HCT116 (cell line): Measurements from ENCODE around the gene PRC1.

Source experiments
- CTCF ChIP-seq, 3 experiments: fragments of 200-600 bp in 1 of 3; sonication (generic) in 1 of 3; IDR thresholded peaks in 2 of 3; conservative IDR thresholded peaks in 1 of 3; 2 replicates each; pipeline ENCODE4 v1.5.1; 2012 to 2017; ENCODE audit warnings: low read depth in 2 of 3, low read length in 2 of 3, antibody characterized with exemption in 1 of 3, borderline replicate concordance in 1 of 3, control low read depth in 1 of 3, mild to moderate bottlenecking in 1 of 3, mixed read lengths in 1 of 3, mixed run types in 1 of 3, moderate library complexity in 1 of 3; ENCODE audit not compliant: insufficient read depth in 1 of 3
- EZH2 ChIP-seq: fragments of 200-600 bp; sonication (generic); IDR thresholded peaks from 2 replicates; pipeline ENCODE4 v1.6.1; 2017; ENCODE audit warnings: antibody characterized with exemption, mixed run types
- POLR2A ChIP-seq: IDR thresholded peaks from 2 replicates; pipeline ENCODE4 v1.7.0; 2011; ENCODE audit warnings: borderline replicate concordance; ENCODE audit not compliant: insufficient read depth, insufficient read length; ENCODE audit errors: extremely low read depth
- POLR2AphosphoS5 ChIP-seq: IDR thresholded peaks from 2 replicates; pipeline ENCODE4 v1.6.1; 2011; ENCODE audit warnings: mild to moderate bottlenecking, low read depth, low read length, moderate library complexity
- REST ChIP-seq: IDR thresholded peaks from 2 replicates; pipeline ENCODE4 v1.6.1; 2012; ENCODE audit warnings: low read depth
- SIN3A ChIP-seq: IDR thresholded peaks from 2 replicates; pipeline ENCODE4 v1.6.1; 2012; ENCODE audit warnings: low read depth
- SP1 ChIP-seq: IDR thresholded peaks from 2 replicates; pipeline ENCODE4 v1.6.1; 2012; ENCODE audit warnings: low read depth
- TCF7L2 ChIP-seq: IDR thresholded peaks from 2 replicates; pipeline ENCODE4 v1.7.0; 2011; ENCODE audit warnings: borderline replicate concordance, inconsistent platforms; ENCODE audit not compliant: insufficient read depth, insufficient read length; ENCODE audit errors: extremely low read depth
- YY1 ChIP-seq: IDR thresholded peaks from 2 replicates; pipeline ENCODE4 v1.6.1; 2011; ENCODE audit warnings: low read length, low read depth, moderate library complexity, mild to moderate bottlenecking; ENCODE audit not compliant: insufficient replicate concordance; ENCODE audit errors: extremely low read depth
- ZBTB33 ChIP-seq: IDR thresholded peaks from 2 replicates; pipeline ENCODE4 v1.6.1; 2011; ENCODE audit warnings: mild to moderate bottlenecking, low read length, moderate library complexity; ENCODE audit not compliant: insufficient replicate concordance; ENCODE audit errors: extremely low read depth
- ZNF274 ChIP-seq: fragments of 200-500 bp; sonication (Bioruptor generic); IDR thresholded peaks from 2 replicates; pipeline ENCODE4 v1.6.1; 2014; ENCODE audit warnings: mild to moderate bottlenecking, low read depth, low read length, inconsistent platforms
- TF ChIP-seq, protein P1 (sequence below): IDR thresholded peaks from 2 replicates; pipeline ENCODE4 v1.6.1; 2012
- TF ChIP-seq, protein P2 (sequence below): IDR thresholded peaks from 2 replicates; pipeline ENCODE4 v1.6.1; 2012

DNA sequence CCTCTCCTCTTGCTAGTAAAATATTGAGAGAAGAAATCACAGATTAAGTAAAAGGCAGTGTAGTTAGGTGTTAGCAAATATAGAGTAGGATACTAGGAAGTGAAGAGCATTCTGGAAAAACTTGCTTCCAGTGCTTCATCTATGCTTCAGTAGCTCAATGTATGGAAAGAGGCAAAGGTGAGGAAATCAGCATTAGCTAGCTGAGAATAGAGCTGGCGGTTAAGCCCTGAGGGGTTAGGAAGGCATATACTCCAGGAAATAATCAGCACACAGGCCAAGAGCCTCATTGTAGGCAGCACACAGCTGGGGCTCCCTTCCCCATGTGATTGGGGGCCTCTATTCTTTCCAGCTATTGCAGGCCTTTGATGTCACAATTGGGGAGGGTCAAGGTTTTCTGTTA, 25.9 kb downstream of the PRC1 start:
- TF ChIP-seq CTCF (IDR thresholded peaks at IDR 0.05 in 2 of 3, conservative IDR thresholded peaks at IDR 0.05 in 1 of 3; ENCODE audit: borderline replicate concordance in 1 of 3, insufficient read depth in 1 of 3, low read depth in 2 of 3, low read length in 2 of 3) (no peak), POLR2A (no peak), ZNF274 (no peak), POLR2AphosphoS5 (no peak; the same call in 1 of the 2 replicates), REST (no peak), YY1 (no peak), EZH2 (no peak), TCF7L2 (no peak), SP1 (no peak), ZBTB33 (no peak), SIN3A (no peak)
- TF ChIP-seq, protein P1, sequence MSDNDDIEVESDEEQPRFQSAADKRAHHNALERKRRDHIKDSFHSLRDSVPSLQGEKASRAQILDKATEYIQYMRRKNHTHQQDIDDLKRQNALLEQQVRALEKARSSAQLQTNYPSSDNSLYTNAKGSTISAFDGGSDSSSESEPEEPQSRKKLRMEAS, result no peak
- TF ChIP-seq, protein P2, sequence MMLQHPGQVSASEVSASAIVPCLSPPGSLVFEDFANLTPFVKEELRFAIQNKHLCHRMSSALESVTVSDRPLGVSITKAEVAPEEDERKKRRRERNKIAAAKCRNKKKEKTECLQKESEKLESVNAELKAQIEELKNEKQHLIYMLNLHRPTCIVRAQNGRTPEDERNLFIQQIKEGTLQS, result no peak
